Stimulated activated CD8-positive, alpha-beta memory T cell treated with anti-CD3 and anti-CD28 coated beads, Interleukin-4, amount 100 ng/mL, for 48 hours (primary cell): ENCODE results near the gene PROSER3.

Source experiments
- DNase-seq: peaks from one replicate; pipeline ENCODE4 v3.0.0-alpha.2; 2020

The PROSER3 gene

DNA sequence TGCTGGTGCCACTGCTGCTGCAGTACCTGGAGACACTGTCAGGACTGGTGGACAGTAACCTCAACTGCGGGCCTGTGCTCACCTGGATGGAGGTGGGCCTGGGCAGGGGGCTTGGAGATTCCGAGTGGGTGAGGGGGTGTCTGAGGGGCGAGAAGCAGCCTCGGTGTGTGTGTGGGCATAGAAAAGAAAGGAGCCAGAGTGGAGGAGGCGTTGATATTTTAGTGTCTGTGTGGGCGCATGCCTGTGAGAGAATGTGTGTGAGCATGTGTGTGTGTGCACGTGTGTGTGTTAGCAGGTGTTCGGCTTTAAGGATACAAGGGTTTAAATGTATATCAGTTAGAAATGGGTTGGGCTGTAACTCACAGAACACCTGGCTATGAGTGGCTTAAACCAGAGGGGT is 21.1 kb downstream of the PROSER3 start:
- DNase-seq: no peak

DNA sequence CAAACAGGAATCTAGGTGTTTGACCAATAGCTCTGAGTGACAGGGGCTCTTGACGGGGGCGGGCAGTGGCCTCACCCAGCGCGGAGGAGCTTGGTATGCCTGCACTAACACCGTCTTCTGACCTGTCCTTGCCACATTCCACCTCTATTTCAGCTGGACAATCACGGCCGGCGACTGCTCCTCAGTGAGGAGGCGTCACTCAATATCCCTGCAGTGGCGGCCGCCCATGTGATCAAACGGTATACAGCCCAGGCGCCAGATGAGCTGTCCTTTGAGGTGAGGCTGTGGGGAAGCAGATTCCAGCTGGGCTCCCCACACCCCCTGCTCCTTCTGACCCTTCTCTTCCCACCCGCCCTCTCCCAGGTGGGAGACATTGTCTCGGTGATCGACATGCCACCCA is 22.1 kb downstream of the PROSER3 start:
- no peak for DNase-seq

DNA sequence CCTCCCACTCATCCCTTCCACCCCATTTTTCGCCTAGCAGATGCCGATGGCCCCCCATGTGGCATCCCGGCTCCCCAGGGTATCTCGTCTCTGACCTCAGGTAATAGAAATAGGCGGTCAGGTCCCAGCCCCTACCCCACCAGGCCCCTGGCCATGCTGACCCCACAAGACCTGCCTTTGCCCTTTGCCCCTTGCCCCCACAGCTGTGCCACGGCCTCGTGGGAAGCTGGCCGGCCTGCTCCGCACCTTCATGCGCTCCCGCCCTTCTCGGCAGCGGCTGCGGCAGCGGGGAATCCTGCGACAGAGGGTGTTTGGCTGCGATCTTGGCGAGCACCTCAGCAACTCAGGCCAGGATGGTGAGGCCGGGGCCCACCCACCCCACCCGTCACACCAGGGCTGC is 22.7 kb downstream of the PROSER3 start:
- DNase-seq: no peak

DNA sequence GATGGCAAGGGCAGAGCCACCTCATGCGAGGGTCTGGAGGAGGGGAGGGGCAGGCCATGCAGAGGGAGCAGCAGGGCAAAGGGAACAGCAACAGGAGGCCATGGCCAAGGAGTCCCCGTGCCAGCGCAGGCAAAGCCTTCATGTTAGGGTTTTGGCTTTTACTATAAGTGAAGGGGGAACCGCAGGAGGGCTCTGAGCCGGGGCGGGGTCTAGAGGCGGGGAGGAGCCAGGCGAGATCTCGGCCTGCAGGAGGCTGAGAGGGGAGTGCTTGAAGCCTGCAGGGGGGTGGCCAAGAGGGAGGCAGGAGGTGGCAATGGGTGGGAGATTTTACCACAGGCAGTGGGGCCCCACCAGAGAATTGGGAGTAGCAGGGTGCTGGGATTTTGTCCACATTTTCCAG is 23.7 kb downstream of the PROSER3 start:
- no peak for DNase-seq

DNA sequence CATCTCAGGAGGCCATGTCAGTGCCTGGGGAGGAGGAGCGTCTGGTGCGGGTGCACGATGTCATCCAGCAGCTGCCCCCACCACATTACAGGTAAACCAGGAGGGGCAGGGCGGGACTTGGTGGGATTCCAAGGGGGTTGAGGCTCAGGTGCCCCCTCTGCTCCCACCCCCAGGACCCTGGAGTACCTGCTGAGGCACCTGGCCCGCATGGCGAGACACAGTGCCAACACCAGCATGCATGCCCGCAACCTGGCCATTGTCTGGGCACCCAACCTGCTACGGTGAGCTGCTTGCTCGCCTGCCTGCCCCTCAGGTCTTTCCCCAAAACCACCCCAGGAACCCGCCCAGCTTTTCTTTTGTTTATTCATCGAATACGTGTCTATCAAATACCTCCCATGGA is 24.6 kb downstream of the PROSER3 start:
- DNase-seq: no peak

DNA sequence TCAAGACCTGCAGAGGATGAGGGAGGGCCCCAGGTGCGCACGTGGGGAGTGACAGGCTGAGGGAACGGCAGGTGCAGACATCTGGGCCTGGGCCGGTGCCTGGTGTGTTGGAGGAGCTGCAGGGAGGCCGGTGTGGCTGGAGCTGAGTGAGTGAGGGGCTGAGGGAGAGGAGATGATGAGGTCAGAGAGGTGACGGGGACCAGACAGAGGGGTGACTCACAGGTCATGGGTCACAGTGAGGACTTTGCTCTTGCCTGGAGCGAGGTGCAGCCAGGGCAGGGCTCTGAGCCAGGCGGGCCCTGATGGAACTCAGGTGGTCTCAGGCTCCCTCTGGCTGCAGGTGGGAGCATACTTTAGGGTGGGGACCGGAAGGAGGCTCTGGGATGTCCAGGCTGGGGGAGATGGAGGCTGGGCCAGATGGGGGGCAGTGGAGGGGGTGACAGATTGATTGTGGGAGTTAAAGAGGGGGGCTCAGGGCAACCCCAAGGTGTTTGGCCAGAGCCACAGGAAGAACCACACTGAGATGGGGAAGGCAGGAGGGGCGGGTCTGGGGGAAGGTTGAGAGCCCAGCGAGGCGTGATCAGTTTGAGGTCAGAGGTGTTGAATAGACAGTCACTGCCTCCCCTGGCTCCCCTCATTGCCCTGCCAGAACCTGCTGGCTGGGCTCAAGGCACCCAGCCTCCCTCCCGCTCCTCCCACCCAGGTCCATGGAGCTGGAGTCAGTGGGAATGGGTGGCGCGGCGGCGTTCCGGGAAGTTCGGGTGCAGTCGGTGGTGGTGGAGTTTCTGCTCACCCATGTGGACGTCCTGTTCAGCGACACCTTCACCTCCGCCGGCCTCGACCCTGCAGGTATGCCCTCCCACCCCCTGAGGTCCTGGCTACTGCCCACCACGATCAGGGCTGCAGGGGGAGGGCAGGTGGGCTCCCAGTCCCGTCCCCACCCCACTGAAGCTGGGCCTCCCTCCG is 25.8 kb downstream of the PROSER3 start:
- DNase-seq: no peak

DNA sequence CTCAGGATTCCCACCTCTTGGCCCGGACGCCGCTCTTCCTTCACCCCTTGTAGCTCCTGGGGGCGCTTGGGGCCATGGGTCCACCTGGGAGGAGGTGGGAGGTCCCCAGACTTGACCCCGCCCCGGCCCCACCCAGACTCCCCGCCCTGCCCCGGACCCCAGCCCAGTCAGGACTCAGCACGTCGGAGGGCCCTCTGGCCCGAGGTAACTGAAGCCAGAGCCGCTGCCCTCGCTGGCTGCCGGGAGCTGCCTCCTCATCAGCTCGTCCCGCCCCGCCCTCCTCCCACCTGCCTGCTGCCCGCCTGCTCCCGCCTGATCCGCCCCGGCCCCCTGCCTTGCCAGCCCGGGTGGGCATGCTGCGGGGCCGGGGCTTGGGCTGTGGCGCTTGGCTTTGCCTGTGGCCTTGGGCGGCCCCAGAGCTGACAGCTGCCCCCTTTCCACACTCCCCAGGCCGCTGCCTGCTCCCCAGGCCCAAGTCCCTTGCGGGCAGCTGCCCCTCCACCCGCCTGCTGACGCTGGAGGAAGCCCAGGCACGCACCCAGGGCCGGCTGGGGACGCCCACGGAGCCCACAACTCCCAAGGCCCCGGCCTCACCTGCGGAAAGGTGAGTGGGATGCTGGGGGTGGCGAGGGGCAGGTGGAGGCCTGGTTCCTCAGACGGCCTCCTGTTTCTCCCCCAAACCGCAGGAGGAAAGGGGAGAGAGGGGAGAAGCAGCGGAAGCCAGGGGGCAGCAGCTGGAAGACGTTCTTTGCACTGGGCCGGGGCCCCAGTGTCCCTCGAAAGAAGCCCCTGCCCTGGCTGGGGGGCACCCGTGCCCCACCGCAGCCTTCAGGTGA is 26.7 kb downstream of the PROSER3 start:
- no peak for DNase-seq

DNA sequence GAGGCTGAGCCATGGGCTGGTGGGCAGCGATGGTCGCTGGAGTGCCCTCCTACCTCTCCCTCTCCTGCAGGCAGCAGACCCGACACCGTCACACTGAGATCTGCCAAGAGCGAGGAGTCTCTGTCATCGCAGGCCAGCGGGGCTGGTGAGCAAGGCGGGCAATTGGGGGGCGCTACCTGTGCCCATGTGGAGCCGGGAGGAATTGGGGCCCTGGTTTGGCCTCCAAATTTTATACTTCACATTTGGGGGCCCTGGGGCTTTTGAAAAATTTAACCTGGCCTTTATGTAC is 27.3 kb downstream of the PROSER3 start:
- DNase-seq: no peak

DNA sequence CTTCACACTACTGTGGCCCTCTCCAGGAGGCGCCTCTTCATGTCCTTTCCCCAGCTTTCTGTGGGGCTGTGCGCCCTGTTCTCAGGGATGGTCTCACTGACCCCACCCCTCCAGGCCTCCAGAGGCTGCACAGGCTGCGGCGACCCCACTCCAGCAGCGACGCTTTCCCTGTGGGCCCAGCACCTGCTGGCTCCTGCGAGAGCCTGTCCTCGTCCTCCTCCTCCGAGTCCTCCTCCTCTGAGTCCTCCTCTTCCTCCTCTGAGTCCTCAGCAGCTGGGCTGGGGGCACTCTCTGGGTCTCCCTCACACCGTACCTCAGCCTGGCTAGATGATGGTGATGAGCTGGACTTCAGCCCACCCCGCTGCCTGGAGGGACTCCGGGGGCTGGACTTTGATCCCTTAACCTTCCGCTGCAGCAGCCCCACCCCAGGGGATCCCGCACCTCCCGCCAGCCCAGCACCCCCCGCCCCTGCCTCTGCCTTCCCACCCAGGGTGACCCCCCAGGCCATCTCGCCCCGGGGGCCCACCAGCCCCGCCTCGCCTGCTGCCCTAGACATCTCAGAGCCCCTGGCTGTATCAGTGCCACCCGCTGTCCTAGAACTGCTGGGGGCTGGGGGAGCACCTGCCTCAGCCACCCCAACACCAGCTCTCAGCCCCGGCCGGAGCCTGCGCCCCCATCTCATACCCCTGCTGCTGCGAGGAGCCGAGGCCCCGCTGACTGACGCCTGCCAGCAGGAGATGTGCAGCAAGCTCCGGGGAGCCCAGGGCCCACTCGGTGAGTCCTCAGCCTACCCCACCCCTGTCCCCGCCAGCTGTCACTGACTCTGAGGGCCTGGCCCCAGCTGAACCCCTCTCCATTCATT is 28.6 kb downstream of the PROSER3 start:
- no peak for DNase-seq

DNA sequence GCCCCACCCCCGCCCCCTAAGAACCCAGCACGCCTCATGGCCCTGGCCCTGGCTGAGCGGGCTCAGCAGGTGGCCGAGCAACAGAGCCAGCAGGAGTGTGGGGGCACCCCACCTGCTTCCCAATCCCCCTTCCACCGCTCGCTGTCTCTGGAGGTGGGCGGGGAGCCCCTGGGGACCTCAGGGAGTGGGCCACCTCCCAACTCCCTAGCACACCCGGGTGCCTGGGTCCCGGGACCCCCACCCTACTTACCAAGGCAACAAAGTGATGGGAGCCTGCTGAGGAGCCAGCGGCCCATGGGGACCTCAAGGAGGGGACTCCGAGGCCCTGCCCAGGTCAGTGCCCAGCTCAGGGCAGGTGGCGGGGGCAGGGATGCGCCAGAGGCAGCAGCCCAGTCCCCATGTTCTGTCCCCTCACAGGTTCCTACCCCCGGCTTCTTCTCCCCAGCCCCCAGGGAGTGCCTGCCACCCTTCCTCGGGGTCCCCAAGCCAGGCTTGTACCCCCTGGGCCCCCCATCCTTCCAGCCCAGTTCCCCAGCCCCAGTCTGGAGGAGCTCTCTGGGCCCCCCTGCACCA is 29.3 kb downstream of the PROSER3 start:
- DNase-seq: no peak

DNA sequence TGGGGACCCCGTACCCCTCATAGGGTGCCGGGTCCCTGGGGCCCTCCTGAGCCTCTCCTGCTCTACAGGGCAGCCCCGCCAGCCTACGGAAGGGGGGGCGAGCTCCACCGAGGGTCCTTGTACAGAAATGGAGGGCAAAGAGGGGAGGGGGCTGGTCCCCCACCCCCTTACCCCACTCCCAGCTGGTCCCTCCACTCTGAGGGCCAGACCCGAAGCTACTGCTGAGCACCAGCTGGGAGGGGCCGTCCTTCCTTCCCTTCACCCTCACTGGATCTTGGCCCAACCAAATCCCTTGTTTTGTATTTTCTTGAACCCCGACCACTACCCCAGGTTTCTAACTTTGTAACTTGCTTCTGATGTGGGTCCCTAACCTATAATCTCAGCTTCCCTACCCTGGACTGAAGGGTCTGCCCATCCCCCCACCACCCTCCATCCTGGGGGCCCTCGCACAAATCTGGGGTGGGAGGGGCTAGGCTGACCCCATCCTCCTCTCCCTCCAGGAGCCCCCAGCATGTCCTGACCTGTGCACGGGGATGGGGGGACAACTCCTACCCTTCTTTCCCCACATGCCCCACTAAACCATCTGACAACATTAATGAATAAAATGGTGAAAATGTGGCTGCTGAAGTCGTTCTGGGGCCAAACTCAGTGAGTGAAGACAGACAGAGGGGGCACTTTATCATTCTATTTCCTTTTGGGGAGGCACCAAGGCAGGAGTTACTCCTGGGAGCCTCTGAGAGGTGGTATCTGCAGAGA is 30.4 kb downstream of the PROSER3 start:
- DNase-seq: no peak

DNA sequence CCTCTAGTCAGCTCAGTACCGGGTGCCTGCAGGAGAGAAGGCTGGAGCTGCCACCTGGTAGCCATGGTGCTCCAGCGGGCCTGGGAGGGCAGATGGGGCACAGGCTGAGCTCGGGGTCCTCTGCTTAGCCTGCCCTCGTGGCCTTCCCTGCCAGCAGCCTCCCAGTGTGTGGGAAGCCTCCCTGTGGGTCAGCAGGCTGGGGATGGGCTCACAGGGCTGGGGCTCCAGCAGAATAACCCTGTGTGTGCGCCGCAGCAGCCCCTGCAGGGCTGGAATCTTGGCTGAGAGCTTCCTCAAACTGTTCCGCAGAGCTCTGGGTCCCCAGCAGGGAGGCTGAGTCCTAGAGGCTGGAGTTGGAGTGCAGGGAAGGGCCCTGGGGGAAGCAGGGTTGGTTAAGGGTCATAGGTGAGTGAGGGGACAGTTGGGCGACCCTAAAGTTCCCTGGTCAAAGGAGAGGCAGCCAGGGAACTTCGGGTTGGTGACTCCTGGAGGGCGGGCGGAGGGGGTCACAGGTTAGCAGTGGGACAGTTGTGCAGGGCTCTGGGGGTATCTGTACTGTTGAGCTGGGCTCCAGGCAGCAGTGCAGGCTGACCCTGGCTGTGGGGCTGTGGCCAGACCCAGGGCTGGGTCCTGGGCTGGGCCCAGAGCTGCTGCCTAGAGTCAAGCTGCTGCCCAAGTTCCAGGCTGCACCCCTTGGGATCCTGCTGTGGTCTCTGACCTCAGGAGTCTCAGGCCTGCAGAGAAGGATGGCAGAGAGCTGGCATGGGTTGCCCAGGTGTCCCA is 31.4 kb downstream of the PROSER3 start:
- DNase-seq: no peak

DNA sequence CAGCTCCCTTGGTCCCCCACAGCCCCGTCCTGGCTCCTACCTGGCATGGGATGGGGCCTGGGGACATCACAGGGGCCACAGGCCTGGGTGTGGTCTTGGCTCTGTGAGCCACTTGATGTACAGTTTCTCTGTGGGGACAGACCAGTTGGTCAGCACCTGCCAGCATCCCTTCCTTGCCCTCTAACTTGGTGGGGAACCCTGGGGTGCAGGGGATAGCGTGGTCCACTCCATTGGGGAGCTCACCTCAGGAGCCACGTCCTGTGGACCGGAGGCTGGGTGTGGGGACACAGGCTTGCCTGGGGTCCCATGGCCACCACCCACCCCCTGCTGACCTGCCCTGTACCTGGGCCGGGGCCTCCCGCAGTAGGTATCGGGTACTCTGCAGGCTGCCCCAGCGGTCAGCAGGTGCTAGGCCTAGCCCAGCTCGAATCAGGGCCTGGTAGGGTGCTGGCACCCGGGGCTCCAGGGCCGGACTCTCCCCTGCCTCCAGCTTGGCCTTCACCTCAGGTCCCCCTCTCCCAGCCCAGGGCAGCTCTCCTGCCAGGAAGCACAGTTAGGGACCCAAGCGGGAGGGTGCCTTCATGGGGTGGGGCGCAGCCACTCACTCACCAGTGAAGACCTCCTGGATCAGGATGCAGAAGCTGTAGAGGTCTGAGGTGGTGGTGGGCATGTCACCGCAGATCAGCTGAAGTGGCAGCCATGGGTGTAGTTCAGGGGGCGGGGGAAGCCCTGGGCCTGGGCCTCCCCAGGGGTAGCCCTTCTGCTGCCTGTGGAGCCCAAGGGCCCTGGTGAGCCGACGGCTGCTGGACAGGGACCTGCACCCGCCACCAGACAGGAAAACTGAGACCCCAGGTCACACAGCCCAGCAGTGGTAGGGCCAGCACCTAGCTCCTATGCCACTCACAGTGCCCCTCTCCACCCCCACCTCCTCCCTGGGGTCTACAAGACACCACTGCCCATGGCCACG is 32.3 kb downstream of the PROSER3 start:
- DNase-seq: no peak

DNA sequence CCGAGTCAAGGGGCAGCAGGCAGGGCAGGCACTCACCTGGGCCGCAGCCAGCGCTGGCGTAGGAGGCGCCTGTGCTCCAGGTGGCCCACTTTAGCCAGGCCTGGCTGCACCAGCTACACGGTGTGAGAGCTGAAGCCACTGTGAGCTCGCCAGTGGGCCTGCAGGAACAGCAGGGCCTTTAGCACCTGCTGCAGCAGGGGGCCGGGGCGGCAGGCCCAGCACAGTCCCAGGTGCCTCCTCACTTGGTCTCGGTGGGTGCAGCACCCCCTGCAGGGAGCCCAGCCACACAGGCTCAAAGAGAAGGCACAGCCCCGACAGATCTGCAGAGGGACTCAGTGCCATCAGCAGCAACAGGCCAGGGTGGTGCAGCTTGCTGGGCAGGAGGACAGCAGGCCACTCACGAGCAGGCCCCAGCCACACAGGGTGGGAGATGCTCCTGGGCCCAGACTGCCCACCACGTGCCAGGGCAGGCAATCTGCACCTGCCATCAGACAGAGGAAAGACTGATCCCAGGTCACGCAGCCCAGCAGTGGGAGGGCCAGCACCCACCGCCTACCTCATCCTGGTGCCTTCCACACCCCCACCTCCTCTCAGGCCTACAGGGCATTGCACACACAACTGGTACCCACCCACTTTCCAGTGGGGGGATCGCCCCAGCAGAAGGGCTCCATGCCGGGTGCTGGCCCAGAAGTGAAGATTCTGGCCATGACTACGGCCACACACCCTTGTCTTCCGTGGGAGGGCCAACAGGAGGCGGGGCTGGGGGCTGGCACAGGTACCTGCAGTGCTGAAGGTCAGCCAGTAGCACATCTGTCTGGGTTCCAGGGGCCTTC is 33.2 kb downstream of the PROSER3 start:
- DNase-seq: peak; percentile 32

DNA sequence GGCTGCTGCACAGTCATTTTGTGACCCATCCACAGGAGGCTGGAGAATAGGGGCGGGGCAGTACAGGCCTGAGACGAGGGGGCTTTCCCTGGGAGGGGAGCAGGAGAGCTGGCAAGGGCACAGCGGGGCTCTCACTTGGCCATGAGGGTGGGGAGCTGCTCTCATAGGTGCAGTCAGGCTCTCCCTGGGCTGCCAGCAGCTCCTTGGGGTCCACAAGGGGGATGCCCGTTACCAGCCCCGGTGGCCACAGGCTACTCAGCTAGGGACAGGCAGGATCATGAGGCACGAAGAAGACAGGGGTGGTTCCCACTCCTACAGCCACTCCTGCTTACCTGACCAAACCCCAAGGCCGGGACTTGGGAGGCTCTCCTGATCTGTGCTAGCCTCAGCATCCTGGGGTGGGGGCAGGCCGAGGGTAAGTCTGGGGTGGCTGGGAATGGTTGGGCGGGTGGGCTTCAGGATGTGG is 33.9 kb downstream of the PROSER3 start:
- no peak for DNase-seq

DNA sequence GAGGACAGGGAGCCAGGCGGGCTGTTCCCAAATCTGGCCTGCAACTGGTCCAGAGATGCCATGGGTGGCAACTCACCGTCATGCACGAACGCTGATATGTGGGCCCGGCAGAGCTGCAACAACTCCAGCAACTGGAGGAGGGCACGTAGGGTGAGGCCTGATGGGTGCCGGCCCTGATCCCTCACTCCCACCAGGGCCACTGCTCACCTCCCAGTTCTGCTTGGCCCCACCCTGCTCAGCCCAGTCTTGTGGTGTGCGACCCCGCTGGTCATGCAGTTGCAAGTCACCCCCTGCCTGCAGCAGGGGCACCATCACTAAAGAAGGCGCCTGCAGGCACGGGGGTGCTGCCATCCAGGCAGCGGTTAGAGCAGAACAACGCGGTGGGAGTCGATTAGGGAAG is 34.3 kb downstream of the PROSER3 start:
- no peak for DNase-seq

DNA sequence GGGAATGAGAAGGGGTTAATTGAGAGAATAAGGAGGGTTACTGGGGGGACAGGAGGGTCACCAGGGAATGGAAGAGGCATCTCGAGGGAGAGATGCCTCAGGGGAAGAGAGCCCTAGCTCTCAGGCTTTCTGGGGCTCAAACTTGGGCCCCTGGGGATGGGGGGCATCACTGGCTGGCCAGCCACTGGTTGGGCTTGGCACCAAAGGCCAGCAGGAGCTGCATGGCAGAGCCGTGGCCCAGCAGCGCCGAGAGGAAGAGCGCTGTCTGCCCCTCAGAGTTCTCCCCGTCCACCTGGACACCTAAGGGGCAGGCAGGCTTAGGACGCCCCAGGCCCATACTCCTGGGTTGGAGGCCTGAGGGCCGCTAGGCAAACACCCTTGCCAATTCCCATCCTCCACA is 34.9 kb downstream of the PROSER3 start:
- no peak for DNase-seq

DNA sequence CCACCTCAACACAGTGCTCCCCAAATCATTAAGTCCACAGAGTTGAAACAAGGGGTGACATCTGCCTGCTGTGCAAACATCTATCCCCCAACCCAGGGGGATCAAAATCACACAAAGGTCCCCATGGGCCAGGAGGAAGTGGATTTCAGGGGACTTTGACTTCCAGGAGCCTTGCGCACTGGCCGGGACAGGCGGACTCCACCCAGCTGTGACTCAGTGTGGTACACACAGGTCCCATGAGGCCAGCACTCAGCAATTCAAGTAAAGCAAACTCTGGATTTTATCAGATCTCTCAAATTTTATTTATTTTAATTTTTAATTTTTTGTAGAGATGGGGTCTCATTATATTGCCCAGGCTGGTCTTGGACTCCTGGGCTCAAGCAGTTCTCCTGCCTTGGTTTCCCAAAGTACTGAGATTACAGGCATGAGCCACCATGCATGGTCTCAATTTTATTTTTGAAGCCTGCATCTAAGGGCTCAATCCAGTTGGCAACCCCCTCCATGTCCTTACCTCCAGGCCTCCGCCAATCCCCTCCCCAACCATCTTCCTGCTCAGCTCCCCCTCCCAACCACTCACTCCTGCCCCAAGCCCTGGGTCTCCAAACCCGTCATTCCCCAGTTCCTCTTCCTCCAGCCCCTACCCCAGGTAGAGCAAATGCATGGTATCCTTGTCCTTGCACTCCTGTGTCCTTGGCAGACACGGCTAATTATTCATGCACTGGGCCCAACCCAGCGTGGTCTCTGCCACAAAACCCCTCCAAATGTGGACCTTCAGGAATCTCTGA is 35.6 kb downstream of the PROSER3 start:
- DNase-seq: no peak
